Measurements from ENCODE around the gene FBXO30.

Gene FBXO30

GRCh38 chr6:145814501-145815308, at the start of gene FBXO30 (continued):
- no peak for TF ChIP-seq ATF2 (tag by site-specific recombination; IDR thresholded peaks at IDR 0.05; ENCODE audit: low read depth)
- no peak for TF ChIP-seq ZNF510 (tag by site-specific recombination; IDR thresholded peaks at IDR 0.05; ENCODE audit: insufficient replicate concordance)
- TF ChIP-seq ZNF37A (tag by site-specific recombination; IDR thresholded peaks at IDR 0.05): no peak
- no peak for TF ChIP-seq PRDM2 (tag by site-specific recombination; IDR thresholded peaks at IDR 0.05; ENCODE audit: borderline replicate concordance)
- TF ChIP-seq ZNF555 (tag by site-specific recombination; conservative IDR thresholded peaks at IDR 0.05): no peak
- no peak; the same call in 1 of the 2 replicates for TF ChIP-seq MZF1 (tag by site-specific recombination; IDR thresholded peaks at IDR 0.05; ENCODE audit: borderline replicate concordance)
- TF ChIP-seq ZNF660 (tag by site-specific recombination; IDR thresholded peaks at IDR 0.05): peak; percentile 26; the same call in 1 of the 2 replicates
- TF ChIP-seq SETDB1 (IDR thresholded peaks at IDR 0.05; ENCODE audit: insufficient read length, low read length): peak; percentile 11
- TF ChIP-seq ZNF114 (tag by site-specific recombination; IDR thresholded peaks at IDR 0.05): no peak
- TF ChIP-seq ZBTB26 (tag by site-specific recombination; optimal IDR thresholded peaks at IDR 0.05): peak; percentile 75
- peak; percentile 55 for TF ChIP-seq SP7 (tag by site-specific recombination; IDR thresholded peaks at IDR 0.05)
- TF ChIP-seq ZNF398 (tag by site-specific recombination; IDR thresholded peaks at IDR 0.05): no peak
- peak; percentile 25; the same call in 1 of the 2 replicates for TF ChIP-seq KLF16 (tag by site-specific recombination; IDR thresholded peaks at IDR 0.05)
- TF ChIP-seq HOXD13 (CRISPR knock-in tag; IDR thresholded peaks at IDR 0.05; ENCODE audit: borderline replicate concordance): peak; percentile 40; the same call in 1 of the 2 replicates
- no peak for TF ChIP-seq GLI4 (tag by site-specific recombination; IDR thresholded peaks at IDR 0.05)
- no peak for TF ChIP-seq ZNF521 (tag by site-specific recombination; IDR thresholded peaks at IDR 0.05)
- peak; percentile 47 for TF ChIP-seq SP3 (tag by site-specific recombination; IDR thresholded peaks at IDR 0.05)
- TF ChIP-seq ZNF184 (tag by site-specific recombination; IDR thresholded peaks at IDR 0.05): no peak
- peak; percentile 87 for TF ChIP-seq ZIC2 (tag by site-specific recombination; IDR thresholded peaks at IDR 0.05)
- no peak for TF ChIP-seq ZNF394 (tag by site-specific recombination; IDR thresholded peaks at IDR 0.05; ENCODE audit: borderline replicate concordance)
- TF ChIP-seq ZNF133 (tag by site-specific recombination; IDR thresholded peaks at IDR 0.05): no peak
- peak; percentile 36; the same call in 1 of the 2 replicates for TF ChIP-seq ZNF692 (tag by site-specific recombination; IDR thresholded peaks at IDR 0.05)
- no peak for TF ChIP-seq ZNF175 (tag by site-specific recombination; IDR thresholded peaks at IDR 0.05)
- TF ChIP-seq ZBTB10 (tag by site-specific recombination; IDR thresholded peaks at IDR 0.05): 0 out of 2 replicates have a peak, but pooled peaks have one; percentile 44

Measured in HEK293 (cell line).